Measurements from ENCODE around the gene RNF187.
"Not testable (repeated sequence)": the region's sequence is repeated elsewhere in the genome, so short reads cannot be mapped to it uniquely, and the experiment has no call there.

Gene RNF187

DNA sequence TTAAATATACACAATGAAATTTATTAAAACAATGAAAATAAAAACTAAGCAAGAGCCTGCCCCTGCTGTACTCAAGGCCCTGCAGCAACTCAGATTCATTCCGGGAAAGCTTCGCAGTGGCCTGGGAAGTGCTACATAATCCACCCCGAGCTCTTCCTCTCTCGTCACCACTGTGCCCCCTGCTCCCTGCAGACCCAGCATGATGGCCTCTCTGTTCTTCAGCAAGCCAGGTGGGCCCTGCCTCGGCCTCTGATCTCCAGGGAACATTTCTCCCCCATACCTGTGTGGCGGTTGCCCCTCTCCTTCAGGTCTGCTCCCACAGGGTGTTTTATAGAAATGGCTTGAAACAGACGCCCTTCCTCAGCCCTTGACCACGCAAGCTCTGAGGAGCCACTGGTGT, 10.6 kb downstream of the RNF187 start:
- H3K36me3 ChIP-seq (ENCODE audit: control insufficient read depth, insufficient read depth, low read length) = peaks cover 30% of the 10 kb centered on the region
- peaks cover 43% of the 10 kb centered on the region for H3K27me3 ChIP-seq (ENCODE audit: control insufficient read depth, insufficient read depth, low read length)
- H3K27ac ChIP-seq (ENCODE audit: low read depth, low read length) = no peak overlapping the region
- peaks cover 17% of the 10 kb centered on the region for H3K4me1 ChIP-seq (ENCODE audit: control insufficient read depth, insufficient read depth, low read length)
- no peaks in the 10 kb centered on the region for H3K9me3 ChIP-seq (ENCODE audit: control insufficient read depth, insufficient read depth, low read length)
- no peak overlapping the region for H3K4me3 ChIP-seq (ENCODE audit: low read depth, low read length)
- H3K9ac ChIP-seq (ENCODE audit: low read depth, low read length) = no peak overlapping the region

DNA sequence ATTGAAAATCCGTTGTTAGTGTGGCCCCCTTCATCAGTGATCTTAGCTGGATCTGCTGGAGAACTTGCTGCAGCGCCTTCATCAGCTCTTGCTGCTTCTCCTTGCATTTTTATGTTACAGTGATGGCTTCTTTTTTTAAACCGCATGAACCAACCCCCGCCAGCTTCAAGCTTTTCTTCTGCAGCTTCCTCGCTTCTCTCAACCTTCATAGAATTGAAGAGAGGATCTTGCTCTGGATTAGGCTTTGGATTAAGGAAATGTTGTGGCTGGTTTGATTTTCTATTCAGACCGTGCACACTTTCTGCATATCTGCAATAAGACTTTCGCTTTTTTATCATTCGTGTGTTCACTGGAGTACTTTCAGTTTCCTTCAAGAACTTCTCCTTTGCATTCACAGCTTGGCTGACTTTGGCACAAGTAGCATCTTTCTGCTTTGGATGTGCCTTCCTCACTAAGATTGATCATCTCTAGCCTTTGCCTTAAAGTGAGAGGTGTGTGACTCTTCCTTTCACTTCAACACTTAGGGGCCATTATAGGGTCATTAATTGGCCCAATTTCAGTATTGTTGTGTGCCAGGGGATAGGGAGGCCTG, 13.1 kb downstream of the RNF187 start:
- peaks cover 6% of the 10 kb centered on the region; the same call in 1 of the 2 replicates for H3K36me3 ChIP-seq (ENCODE audit: control insufficient read depth, insufficient read depth, low read length)
- H3K27me3 ChIP-seq (ENCODE audit: control insufficient read depth, insufficient read depth, low read length) = peaks cover 49% of the 10 kb centered on the region
- no peak overlapping the region for H3K27ac ChIP-seq (ENCODE audit: low read depth, low read length)
- no peak overlapping the region for H3K9ac ChIP-seq (ENCODE audit: low read depth, low read length)
- no peaks in the 10 kb centered on the region for H3K9me3 ChIP-seq (ENCODE audit: control insufficient read depth, insufficient read depth, low read length)
- H3K4me3 ChIP-seq (ENCODE audit: low read depth, low read length) = no peak overlapping the region
- peaks cover 17% of the 10 kb centered on the region for H3K4me1 ChIP-seq (ENCODE audit: control insufficient read depth, insufficient read depth, low read length)

DNA sequence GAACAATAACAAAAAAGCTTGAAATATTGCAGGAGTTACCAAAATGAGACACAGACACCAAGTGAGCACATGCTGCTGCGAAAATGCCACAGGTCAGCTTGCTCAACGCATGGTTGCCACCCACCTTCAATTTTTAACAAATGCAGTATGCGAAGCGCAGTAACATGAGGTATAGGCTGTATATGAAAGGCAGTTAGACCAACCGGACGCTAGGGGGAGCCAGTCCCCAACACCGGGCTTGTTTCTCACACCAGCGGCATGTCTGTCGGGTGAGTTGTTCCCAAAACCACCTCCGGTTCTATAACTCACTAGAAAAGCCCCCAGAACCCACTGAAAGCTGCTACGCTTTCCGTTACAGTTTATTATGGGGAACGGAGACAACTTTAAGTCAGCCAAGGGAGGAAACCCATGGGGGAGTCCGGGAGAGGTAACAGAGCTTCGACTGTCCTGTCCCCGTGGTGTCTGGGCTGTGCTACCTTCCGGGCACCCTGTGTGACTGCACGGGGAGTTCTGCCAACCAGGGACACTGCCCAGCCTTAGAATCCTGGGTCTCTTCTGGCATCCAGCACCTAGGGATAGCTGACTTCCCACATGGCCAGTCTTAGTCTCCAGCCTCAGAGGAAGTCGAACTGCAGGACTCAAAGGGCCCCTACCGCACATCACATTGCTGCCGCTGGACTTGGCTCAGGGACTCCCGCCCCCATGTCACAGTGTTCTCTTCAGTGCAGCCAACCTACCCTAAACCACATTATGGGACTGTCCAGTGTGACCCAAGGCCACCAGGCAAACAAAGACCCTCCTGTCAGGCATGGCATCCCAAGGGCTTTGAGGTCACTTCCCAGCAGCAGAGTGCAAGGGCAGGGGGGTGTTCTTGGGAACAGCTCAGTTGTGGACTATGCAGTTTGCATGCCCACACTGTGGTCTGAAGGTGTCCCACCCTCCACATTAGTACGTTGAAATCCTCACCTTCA, 14.0 kb downstream of the RNF187 start:
- Histone ChIP-seq H3K36me3 (ENCODE audit: control insufficient read depth, insufficient read depth, low read length) (no peaks in the 10 kb centered on the region), H3K4me1 (ENCODE audit: control insufficient read depth, insufficient read depth, low read length) (peaks cover 17% of the 10 kb centered on the region), H3K9me3 (ENCODE audit: control insufficient read depth, insufficient read depth, low read length) (no peaks in the 10 kb centered on the region), H3K27me3 (ENCODE audit: control insufficient read depth, insufficient read depth, low read length) (peaks cover 49% of the 10 kb centered on the region), H3K27ac (ENCODE audit: low read depth, low read length) (no peak overlapping the region), H3K9ac (ENCODE audit: low read depth, low read length) (no peak overlapping the region), H3K4me3 (ENCODE audit: low read depth, low read length) (peak overlapping the region; percentile 31; the same call in 1 of the 2 replicates)

DNA sequence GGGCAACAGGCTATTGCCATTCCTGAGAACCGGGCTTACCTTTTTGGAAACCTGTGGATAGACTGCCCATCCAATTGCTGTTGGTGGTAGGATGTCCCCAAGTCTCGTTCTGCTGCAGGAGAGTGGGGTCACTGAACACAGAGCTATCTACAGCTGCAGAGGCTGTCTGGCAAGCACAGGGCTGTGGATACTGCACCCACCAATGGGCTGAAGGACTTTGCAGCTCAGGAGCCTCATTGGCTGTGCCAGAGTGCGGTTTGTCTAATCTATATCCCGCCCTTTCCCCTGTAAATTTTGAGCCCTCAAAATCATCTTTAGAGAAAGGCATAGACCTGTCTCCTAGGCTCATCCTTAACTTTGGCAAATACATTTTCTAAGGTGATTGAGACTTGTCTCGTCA, 15.3 kb downstream of the RNF187 start:
- no peaks in the 10 kb centered on the region for H3K9me3 ChIP-seq (ENCODE audit: control insufficient read depth, insufficient read depth, low read length)
- peaks cover 49% of the 10 kb centered on the region for H3K27me3 ChIP-seq (ENCODE audit: control insufficient read depth, insufficient read depth, low read length)
- no peak overlapping the region for H3K27ac ChIP-seq (ENCODE audit: low read depth, low read length)
- H3K9ac ChIP-seq (ENCODE audit: low read depth, low read length) = no peak overlapping the region
- H3K36me3 ChIP-seq (ENCODE audit: control insufficient read depth, insufficient read depth, low read length) = no peaks in the 10 kb centered on the region
- H3K4me1 ChIP-seq (ENCODE audit: control insufficient read depth, insufficient read depth, low read length) = peaks cover 9% of the 10 kb centered on the region
- H3K4me3 ChIP-seq (ENCODE audit: low read depth, low read length) = no peak overlapping the region

DNA sequence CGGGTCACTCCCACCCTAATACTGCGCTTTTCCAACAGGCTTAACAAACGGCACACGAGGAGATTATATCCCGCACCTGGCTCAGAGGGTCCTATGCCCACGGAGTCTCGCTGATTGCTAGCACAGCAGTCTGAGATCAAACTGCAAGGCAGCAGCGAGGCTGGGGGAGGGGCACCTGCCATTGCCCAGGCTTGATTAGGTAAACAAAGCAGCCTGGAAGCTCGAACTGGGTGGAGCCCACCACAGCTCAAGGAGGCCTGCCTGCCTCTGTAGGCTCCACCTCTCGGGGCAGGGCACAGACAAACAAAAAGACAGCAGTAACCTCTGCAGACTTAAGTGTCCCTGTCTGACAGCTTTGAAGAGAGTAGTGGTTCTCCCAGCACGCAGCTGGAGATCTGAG, 18.8 kb downstream of the RNF187 start:
- not testable (repeated sequence) for H3K4me1 ChIP-seq (ENCODE audit: control insufficient read depth, insufficient read depth, low read length); H3K9ac ChIP-seq (ENCODE audit: low read depth, low read length); H3K27ac ChIP-seq (ENCODE audit: low read depth, low read length); H3K36me3 ChIP-seq (ENCODE audit: control insufficient read depth, insufficient read depth, low read length); H3K4me3 ChIP-seq (ENCODE audit: low read depth, low read length); H3K9me3 ChIP-seq (ENCODE audit: control insufficient read depth, insufficient read depth, low read length)
- peaks cover 50% of the 10 kb centered on the region for H3K27me3 ChIP-seq (ENCODE audit: control insufficient read depth, insufficient read depth, low read length)

DNA sequence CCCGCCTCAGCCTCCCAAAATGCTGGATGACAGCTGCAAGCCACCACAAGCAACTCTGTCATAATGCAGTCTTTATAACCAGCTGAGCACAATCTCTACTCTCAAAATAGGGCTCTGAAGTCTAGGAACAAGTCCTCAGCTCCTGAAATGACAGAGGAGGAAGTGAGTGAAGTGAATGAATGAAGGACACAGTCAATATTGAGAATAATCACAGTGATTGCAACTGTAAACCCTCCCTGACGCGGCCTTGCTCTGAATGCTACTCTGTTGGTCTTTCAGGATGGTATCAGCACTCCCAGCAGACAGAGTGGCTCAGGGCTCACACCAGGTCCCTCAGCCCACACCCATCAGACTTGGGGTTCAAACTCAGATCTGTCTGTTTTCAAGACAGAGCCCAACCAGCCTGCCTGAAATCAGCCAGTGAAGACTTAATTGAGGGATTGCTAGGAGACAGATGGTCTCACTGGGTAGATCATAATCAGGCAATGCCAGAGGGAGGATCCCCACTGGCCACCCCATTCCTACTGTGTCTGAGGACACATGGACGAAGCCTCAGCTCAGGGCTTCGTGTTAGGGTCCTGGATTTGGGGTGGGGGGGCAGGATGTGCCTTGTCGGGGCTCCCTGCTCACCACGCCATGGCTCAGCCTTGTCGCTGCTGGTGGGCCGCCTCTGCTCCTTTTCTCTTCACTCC, 20.9 kb downstream of the RNF187 start:
- no peak overlapping the region for H3K27ac ChIP-seq (ENCODE audit: low read depth, low read length)
- H3K9ac ChIP-seq (ENCODE audit: low read depth, low read length) = no peak overlapping the region
- H3K4me3 ChIP-seq (ENCODE audit: low read depth, low read length) = no peak overlapping the region
- no peaks in the 10 kb centered on the region for H3K36me3 ChIP-seq (ENCODE audit: control insufficient read depth, insufficient read depth, low read length)
- no peaks in the 10 kb centered on the region for H3K4me1 ChIP-seq (ENCODE audit: control insufficient read depth, insufficient read depth, low read length)
- H3K27me3 ChIP-seq (ENCODE audit: control insufficient read depth, insufficient read depth, low read length) = peaks cover 44% of the 10 kb centered on the region
- peaks cover 5% of the 10 kb centered on the region for H3K9me3 ChIP-seq (ENCODE audit: control insufficient read depth, insufficient read depth, low read length)

DNA sequence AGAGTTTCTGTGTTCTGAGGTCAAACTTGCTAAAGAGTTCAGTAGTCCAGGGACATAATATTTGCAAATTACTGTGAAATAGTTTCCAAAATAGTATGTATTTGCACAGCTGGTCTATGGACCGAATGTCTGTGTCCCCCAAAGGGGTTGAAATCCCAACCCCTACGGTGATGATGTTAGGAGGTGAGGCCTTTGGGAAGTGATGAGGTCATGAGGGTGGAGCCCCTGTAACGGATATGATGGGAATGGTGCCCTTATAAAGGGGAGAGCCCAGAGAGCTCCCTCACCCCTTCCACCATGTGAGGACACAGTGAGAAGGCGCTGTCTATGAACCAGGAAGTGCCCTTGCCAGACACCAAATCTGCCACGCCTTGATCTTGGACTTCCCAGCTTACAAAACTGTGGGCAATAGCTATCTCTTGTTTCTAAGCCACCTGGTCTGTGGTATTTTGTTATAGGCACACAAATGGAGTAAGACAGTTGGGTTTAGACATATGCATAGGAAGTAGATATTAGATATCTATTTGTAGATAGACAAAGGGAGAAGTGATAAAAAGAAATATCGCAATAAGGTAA, 21.7 kb downstream of the RNF187 start:
- Histone ChIP-seq H3K9me3 (ENCODE audit: control insufficient read depth, insufficient read depth, low read length) (peaks cover 5% of the 10 kb centered on the region), H3K27me3 (ENCODE audit: control insufficient read depth, insufficient read depth, low read length) (peaks cover 44% of the 10 kb centered on the region)

DNA sequence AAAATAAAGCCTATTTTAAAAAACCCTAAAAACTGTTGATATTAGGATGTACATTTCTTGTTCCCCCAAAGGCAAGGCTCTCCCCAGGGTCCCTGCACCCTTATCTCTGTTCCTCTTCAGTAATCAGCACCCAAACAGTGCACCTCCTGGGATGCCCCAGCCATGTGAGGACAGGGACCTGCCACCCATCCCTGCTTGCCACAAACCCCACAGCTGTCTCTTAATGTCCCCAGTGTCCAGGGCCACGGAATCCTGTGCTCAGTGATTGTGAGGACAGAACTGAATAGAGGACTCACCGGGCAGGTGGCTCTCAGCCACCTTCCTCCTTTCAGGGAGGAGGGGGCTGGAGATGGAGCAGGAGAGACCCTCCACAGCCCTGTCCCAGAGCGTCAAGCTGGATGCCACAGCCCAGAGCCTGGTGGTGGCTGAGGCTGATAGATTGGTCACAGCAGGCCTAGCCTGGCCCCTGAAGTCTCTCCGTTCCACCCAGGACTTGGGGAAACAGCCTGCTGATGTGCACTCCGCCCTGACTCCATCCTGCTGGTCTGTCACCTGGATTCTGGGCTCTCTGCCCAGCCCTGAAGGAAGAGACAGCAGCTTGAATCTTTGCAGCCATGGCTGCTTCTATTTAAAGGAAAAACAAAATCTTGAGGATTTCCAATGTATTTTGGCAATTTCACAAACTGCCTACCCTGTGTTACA, 23.1 kb downstream of the RNF187 start:
- peaks cover 5% of the 10 kb centered on the region for H3K9me3 ChIP-seq (ENCODE audit: control insufficient read depth, insufficient read depth, low read length)
- H3K4me3 ChIP-seq (ENCODE audit: low read depth, low read length) = no peak overlapping the region
- no peak overlapping the region for H3K9ac ChIP-seq (ENCODE audit: low read depth, low read length)
- H3K36me3 ChIP-seq (ENCODE audit: control insufficient read depth, insufficient read depth, low read length) = no peaks in the 10 kb centered on the region
- no peaks in the 10 kb centered on the region for H3K4me1 ChIP-seq (ENCODE audit: control insufficient read depth, insufficient read depth, low read length)
- no peak overlapping the region for H3K27ac ChIP-seq (ENCODE audit: low read depth, low read length)
- peaks cover 38% of the 10 kb centered on the region for H3K27me3 ChIP-seq (ENCODE audit: control insufficient read depth, insufficient read depth, low read length)

More for the DNA sequence above, 21.7 kb downstream of the RNF187 start:
- H3K9ac ChIP-seq (ENCODE audit: low read depth, low read length) = no peak overlapping the region
- H3K4me3 ChIP-seq (ENCODE audit: low read depth, low read length) = no peak overlapping the region
- H3K36me3 ChIP-seq (ENCODE audit: control insufficient read depth, insufficient read depth, low read length) = no peaks in the 10 kb centered on the region
- H3K4me1 ChIP-seq (ENCODE audit: control insufficient read depth, insufficient read depth, low read length) = no peaks in the 10 kb centered on the region
- no peak overlapping the region for H3K27ac ChIP-seq (ENCODE audit: low read depth, low read length)

DNA sequence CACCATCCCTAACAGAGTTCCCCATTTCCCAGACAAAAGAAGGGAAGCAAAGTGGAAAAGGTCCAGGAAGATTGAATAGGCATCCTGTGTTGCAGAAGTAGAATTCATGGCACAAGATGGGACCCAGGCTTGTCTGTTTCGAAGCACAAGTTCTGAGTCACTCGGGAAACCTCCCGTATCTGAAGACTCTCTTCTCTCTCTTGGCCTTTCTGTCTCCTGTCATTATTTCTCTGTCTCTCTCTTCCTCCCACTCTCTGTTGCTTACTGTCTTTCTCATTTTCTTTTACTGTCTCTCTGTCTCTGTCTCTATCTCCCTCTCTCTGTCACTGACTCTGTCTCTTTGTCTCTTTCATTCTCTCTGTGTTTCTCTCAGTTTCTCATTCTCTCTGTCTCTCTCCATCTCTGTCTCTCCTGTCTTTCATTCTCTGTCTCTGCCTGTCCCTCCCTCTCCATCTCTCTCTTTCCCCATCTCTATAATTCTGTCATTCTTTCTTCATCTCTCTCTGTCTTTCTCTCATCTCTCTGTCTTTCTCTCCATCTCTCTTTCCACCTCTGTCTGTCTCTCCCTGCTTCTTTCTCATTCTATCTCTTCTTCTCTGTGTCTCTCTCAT, 23.7 kb downstream of the RNF187 start:
- no peak overlapping the region for H3K27ac ChIP-seq (ENCODE audit: low read depth, low read length)

More for the DNA sequence above, 23.7 kb downstream of the RNF187 start:
- Histone ChIP-seq H3K36me3 (ENCODE audit: control insufficient read depth, insufficient read depth, low read length) (no peaks in the 10 kb centered on the region), H3K4me3 (ENCODE audit: low read depth, low read length) (no peak overlapping the region), H3K9ac (ENCODE audit: low read depth, low read length) (no peak overlapping the region), H3K4me1 (ENCODE audit: control insufficient read depth, insufficient read depth, low read length) (no peaks in the 10 kb centered on the region), H3K9me3 (ENCODE audit: control insufficient read depth, insufficient read depth, low read length) (peaks cover 5% of the 10 kb centered on the region), H3K27me3 (ENCODE audit: control insufficient read depth, insufficient read depth, low read length) (peaks cover 44% of the 10 kb centered on the region)

All from HUES48 (cell line).